AG09309 (cell line): ENCODE data around the gene NOC4L.

Experiments used
- DNase-seq: peaks from one replicate; pipeline ENCODE4 v3.0.0-alpha.2; 2010; ENCODE audit warnings: low read depth
- H3K4me3 ChIP-seq: 2 replicates; pipeline ENCODE4 v1.5.1; 2011; ENCODE audit warnings: mild to moderate bottlenecking, low read depth, low read length, moderate library complexity; ENCODE audit not compliant: control insufficient read depth
- TF ChIP-seq, protein P1 (sequence below): IDR thresholded peaks from 2 replicates; pipeline ENCODE4 v1.5.1; 2011; ENCODE audit warnings: mild to moderate bottlenecking, low read depth, low read length, inconsistent platforms; ENCODE audit not compliant: insufficient read depth, control insufficient read depth; ENCODE audit errors: missing control alignments

NOC4L gene

GRCh38 chr12:132103542-132104308, 40.5 kb upstream of the NOC4L start:
- no peak for DNase-seq
- H3K4me3 ChIP-seq, result no peak overlapping the region
- TF ChIP-seq, protein P1, sequence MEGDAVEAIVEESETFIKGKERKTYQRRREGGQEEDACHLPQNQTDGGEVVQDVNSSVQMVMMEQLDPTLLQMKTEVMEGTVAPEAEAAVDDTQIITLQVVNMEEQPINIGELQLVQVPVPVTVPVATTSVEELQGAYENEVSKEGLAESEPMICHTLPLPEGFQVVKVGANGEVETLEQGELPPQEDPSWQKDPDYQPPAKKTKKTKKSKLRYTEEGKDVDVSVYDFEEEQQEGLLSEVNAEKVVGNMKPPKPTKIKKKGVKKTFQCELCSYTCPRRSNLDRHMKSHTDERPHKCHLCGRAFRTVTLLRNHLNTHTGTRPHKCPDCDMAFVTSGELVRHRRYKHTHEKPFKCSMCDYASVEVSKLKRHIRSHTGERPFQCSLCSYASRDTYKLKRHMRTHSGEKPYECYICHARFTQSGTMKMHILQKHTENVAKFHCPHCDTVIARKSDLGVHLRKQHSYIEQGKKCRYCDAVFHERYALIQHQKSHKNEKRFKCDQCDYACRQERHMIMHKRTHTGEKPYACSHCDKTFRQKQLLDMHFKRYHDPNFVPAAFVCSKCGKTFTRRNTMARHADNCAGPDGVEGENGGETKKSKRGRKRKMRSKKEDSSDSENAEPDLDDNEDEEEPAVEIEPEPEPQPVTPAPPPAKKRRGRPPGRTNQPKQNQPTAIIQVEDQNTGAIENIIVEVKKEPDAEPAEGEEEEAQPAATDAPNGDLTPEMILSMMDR, result no peak

GRCh38 chr12:132105467-132105866, 38.8 kb upstream of the NOC4L start:
- TF ChIP-seq, protein P1, result no peak

DNA sequence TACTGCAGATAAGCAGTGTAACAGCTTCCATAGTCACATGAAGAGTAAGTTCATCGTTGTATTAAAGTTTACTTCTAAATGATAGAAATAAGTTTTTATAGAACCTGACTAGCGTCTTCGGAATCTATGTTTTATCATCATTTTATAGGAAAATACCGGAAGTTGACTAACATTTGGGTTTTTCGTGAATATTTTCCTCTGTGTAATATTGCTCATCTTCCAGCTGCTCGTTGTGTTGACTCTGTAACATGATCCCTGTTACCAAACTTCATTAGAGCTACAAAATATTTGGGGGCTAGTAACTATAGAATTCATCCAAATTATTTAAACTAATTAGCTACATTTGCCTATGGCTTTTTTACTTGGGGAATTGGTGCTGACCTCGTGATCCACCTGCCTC, 37.3 kb upstream of the NOC4L start:
- no peak overlapping the region for H3K4me3 ChIP-seq
- TF ChIP-seq, protein P1, result no peak
- peak; percentile 46 for DNase-seq

More at GRCh38 chr12:132105467-132105866, 38.8 kb upstream of the NOC4L start:
- no peak overlapping the region for H3K4me3 ChIP-seq
- DNase-seq, result no peak

GRCh38 chr12:132108211-132108832, 35.9 kb upstream of the NOC4L start:
- no peak overlapping the region for H3K4me3 ChIP-seq
- no peak for DNase-seq
- TF ChIP-seq, protein P1, result no peak

DNA sequence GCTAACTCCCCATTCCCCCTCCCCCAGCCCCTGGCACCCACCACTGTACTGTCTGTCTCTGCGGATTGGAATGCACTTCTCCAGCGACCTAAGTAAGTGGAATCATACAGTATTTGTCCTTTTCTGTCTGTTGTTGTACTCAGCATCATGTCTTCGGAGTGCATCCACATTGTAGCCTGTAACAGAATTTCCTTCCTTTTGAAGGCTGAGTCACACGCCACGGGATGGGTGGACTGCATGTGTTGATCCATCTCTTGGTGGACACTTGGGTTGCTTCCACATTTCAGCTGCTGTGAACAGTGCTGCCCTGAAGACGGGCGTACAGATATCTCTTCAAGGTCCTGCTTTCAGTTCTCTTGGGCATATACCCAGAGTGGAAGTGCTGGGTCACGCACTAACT, 34.5 kb upstream of the NOC4L start:
- TF ChIP-seq, protein P1, result no peak
- no peak for DNase-seq

DNA sequence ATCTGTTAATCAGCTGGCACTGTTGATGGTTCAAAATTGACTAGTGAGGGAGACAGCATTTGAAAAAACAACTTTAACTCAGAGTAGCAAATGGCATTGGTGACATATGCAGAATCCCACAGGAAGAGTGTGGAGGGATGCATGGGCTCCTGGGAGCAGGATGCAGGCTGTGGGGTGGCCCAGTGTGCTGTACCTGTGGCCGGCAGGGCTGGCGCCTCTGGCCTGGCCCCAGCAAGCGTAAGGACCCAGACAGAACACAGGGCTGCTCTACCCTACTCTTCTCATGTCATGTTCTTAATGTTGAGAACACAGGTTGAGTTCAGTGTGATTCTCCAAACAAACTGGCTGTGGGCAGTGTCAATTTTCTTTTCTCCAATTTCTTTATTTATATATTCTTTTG, 33.6 kb upstream of the NOC4L start:
- TF ChIP-seq, protein P1, result no peak
- DNase-seq, result no peak
- no peak overlapping the region for H3K4me3 ChIP-seq

More for the DNA sequence above, 34.5 kb upstream of the NOC4L start:
- H3K4me3 ChIP-seq, result no peak overlapping the region
